ENCODE results near the gene MOCS3. TPM values are rescaled to one million over a fixed set of nuclear protein-coding genes. Genes with fewer than 3 reads are reported as not detected.

Gene MOCS3
- total RNA-seq, 1 experiment from 2014 or later, result 13.2 TPM

DNA sequence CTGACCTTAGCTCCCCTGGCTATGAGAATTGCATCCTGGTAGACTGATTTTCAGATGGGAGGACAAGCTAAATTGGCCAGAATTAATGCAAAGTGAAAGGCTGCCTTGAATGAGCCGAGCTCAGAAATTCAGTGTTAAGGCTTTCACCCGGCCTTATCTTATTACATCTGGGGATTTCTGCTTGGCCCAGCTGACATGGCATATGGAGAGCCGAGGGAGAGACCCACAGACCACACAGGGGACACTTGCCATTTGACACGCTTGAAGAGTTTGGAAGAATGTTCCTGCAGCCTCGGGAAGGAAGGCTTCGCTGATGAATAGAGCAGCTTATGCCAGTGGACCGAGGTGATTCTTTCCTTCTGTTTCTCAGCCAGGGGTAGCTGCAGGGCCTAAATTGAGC lies 9.0 kb downstream of the MOCS3 start:
- H3K9me3 ChIP-seq, result no peaks in the 10 kb centered on the region
- H3K36me3 ChIP-seq (ENCODE audit: control insufficient read depth, insufficient read depth, low read length), result no peaks in the 10 kb centered on the region
- H3K36me3 Mint-ChIP-seq (ENCODE audit: insufficient read depth, unreplicated experiment), result no peaks in the 10 kb centered on the region
- H3K27ac Mint-ChIP-seq (ENCODE audit: unreplicated experiment), result no peak overlapping the region
- ChIA-PET CTCF (interaction anchor here (1.0 to 1.9 kb wide), 3 partner anchors 9 to 177 kb away, joined by 4 to 6 read pairs (median 5); partner anchors contain the start of genes DPM1 and MOCS3), POLR2A (interaction anchor here (1.4 kb wide), 1 partner anchor 9 kb away, joined by 4 read pairs; the partner anchor contains the start of genes DPM1 and MOCS3)
- intact Hi-C loops (cut with micrococcal nuclease; ENCODE audit: unreplicated experiment), result no loop called here
- H3K27me3 Mint-ChIP-seq (ENCODE audit: insufficient read depth, unreplicated experiment), result peaks cover 14% of the 10 kb centered on the region
- H3K4me3 ChIP-seq (ENCODE audit: low read depth, low read length), result no peak overlapping the region
- BruUV-seq (replicated peaks), result no TSS peak
- no peaks in the 10 kb centered on the region for H3K4me1 Mint-ChIP-seq (ENCODE audit: low read depth, unreplicated experiment)
- TF ChIP-seq, protein P1, sequence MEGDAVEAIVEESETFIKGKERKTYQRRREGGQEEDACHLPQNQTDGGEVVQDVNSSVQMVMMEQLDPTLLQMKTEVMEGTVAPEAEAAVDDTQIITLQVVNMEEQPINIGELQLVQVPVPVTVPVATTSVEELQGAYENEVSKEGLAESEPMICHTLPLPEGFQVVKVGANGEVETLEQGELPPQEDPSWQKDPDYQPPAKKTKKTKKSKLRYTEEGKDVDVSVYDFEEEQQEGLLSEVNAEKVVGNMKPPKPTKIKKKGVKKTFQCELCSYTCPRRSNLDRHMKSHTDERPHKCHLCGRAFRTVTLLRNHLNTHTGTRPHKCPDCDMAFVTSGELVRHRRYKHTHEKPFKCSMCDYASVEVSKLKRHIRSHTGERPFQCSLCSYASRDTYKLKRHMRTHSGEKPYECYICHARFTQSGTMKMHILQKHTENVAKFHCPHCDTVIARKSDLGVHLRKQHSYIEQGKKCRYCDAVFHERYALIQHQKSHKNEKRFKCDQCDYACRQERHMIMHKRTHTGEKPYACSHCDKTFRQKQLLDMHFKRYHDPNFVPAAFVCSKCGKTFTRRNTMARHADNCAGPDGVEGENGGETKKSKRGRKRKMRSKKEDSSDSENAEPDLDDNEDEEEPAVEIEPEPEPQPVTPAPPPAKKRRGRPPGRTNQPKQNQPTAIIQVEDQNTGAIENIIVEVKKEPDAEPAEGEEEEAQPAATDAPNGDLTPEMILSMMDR (IDR thresholded peaks at IDR 0.05; ENCODE audit: insufficient read depth in 1 of 2, low read depth in 1 of 2, low read length in 1 of 2, severe bottlenecking in 1 of 2, unreplicated experiment in 1 of 2), result no peak
- no peak for DNase-seq
- H3K27me3 ChIP-seq (replicated peaks; ENCODE audit: control insufficient read depth, insufficient read depth, low read length), result no peaks in the 10 kb centered on the region; the same call in 1 of the 2 replicates
- no peaks in the 10 kb centered on the region for H3K4me1 ChIP-seq
- H3K4me3 Mint-ChIP-seq (ENCODE audit: unreplicated experiment), result no peak overlapping the region
- no peaks in the 10 kb centered on the region for H3K9me3 Mint-ChIP-seq (ENCODE audit: unreplicated experiment)

DNA sequence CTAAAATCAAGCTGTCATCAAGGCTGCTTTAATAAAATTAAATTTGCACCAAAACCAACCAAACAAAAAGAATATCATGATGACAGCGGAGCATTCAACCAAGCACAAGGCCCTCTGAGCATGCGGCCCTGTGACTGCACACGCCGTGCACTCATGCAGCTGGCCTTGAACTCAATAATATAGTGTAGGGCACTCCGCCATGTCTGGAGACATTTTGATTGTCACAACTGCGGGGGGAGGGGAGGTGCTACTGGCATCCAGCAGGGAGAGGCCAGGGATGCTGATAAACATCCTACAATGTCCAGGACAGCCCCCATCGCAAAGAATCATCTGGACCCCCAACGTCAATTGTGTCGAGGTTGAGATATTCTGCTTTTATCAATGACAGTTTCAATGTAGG lies 9.7 kb downstream of the MOCS3 start:
- peaks cover 14% of the 10 kb centered on the region for H3K27me3 Mint-ChIP-seq (ENCODE audit: insufficient read depth, unreplicated experiment)
- intact Hi-C loops (cut with micrococcal nuclease; ENCODE audit: unreplicated experiment), result no loop called here
- H3K36me3 Mint-ChIP-seq (ENCODE audit: insufficient read depth, unreplicated experiment), result no peaks in the 10 kb centered on the region
- H3K27ac Mint-ChIP-seq (ENCODE audit: unreplicated experiment), result no peak overlapping the region
- H3K9me3 Mint-ChIP-seq (ENCODE audit: unreplicated experiment), result no peaks in the 10 kb centered on the region
- no TSS peak for BruUV-seq (replicated peaks)
- Histone ChIP-seq H3K4me3 (ENCODE audit: low read depth, low read length) (no peak overlapping the region), H3K4me1 (no peaks in the 10 kb centered on the region), H3K9me3 (no peaks in the 10 kb centered on the region), H3K36me3 (ENCODE audit: control insufficient read depth, insufficient read depth, low read length) (no peaks in the 10 kb centered on the region), H3K27me3 (replicated peaks; ENCODE audit: control insufficient read depth, insufficient read depth, low read length) (no peaks in the 10 kb centered on the region; the same call in 1 of the 2 replicates)
- H3K4me3 Mint-ChIP-seq (ENCODE audit: unreplicated experiment), result no peak overlapping the region
- ChIA-PET CTCF (interaction anchor here (1.8 to 1.9 kb wide), 2 partner anchors 10 to 178 kb away, joined by 4 to 6 read pairs; partner anchors contain the start of genes DPM1 and MOCS3), POLR2A (interaction anchor here (1.4 kb wide), 1 partner anchor 10 kb away, joined by 4 read pairs; the partner anchor contains the start of genes DPM1 and MOCS3)
- TF ChIP-seq, protein P1 (IDR thresholded peaks at IDR 0.05; ENCODE audit: insufficient read depth in 1 of 2, low read depth in 1 of 2, low read length in 1 of 2, severe bottlenecking in 1 of 2, unreplicated experiment in 1 of 2), result no peak
- no peaks in the 10 kb centered on the region for H3K4me1 Mint-ChIP-seq (ENCODE audit: low read depth, unreplicated experiment)
- no peak for DNase-seq

DNA sequence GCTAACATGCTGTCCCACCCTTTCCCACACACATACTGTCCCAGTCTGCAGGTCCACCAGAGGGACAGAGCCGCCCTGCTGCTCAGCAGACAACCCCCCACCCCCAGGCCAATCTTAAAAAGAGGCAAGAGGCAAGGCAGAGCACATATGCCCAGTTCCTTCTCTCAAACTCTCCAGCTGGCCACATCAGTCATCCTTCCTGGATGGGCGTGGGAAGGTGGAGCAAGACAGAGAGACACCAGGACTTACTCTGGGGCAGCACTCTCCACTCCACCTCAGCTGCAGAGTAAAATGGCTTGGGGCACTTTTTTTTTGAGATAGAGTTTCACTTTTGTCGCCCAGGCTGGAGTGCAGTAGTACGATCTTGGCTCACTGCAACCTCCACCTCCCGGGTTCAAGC lies 10.8 kb downstream of the MOCS3 start:
- Mint-ChIP-seq H3K4me3 (ENCODE audit: unreplicated experiment) (no peak overlapping the region), H3K27me3 (ENCODE audit: insufficient read depth, unreplicated experiment) (peaks cover 14% of the 10 kb centered on the region), H3K36me3 (ENCODE audit: insufficient read depth, unreplicated experiment) (no peaks in the 10 kb centered on the region), H3K9me3 (ENCODE audit: unreplicated experiment) (peaks cover 2% of the 10 kb centered on the region), H3K4me1 (ENCODE audit: low read depth, unreplicated experiment) (no peaks in the 10 kb centered on the region), H3K27ac (ENCODE audit: unreplicated experiment) (no peak overlapping the region)
- no peaks in the 10 kb centered on the region for H3K36me3 ChIP-seq (ENCODE audit: control insufficient read depth, insufficient read depth, low read length)
- BruUV-seq (replicated peaks), result no TSS peak
- intact Hi-C loops (cut with micrococcal nuclease; ENCODE audit: unreplicated experiment), result no loop called here
- TF ChIP-seq, protein P1 (IDR thresholded peaks at IDR 0.05; ENCODE audit: insufficient read depth in 1 of 2, low read depth in 1 of 2, low read length in 1 of 2, severe bottlenecking in 1 of 2, unreplicated experiment in 1 of 2), result no peak
- DNase-seq, result no peak
- peaks cover 1% of the 10 kb centered on the region; the same call in 1 of the 2 replicates for H3K9me3 ChIP-seq
- ChIA-PET POLR2A (no interaction called here), CTCF (no interaction called here)
- no peaks in the 10 kb centered on the region; the same call in 1 of the 2 replicates for H3K27me3 ChIP-seq (replicated peaks; ENCODE audit: control insufficient read depth, insufficient read depth, low read length)
- H3K4me1 ChIP-seq, result no peaks in the 10 kb centered on the region
- no peak overlapping the region for H3K4me3 ChIP-seq (ENCODE audit: low read depth, low read length)

Measured in Caco-2 (cell line).